ENCODE results near the gene DNASE2B.
A peak's percentile ranks its signal among the peaks of the same experiment; 100 is the strongest.
"Not testable (repeated sequence)": the region's sequence is repeated elsewhere in the genome, so short reads cannot be mapped to it uniquely, and the experiment has no call there.

The DNASE2B gene

GRCh38 chr1:84424513-84425149 lies 26.3 kb downstream of the DNASE2B start:
- DNase-seq, result no peak

GRCh38 chr1:84425150-84425896 lies 27.0 kb downstream of the DNASE2B start:
- no peak for DNase-seq

- no peak for DNase-seq
Measured at GRCh38 chr1:84426376-84426775, 28.1 kb downstream of the DNASE2B start.

- no peak for DNase-seq
Measured at GRCh38 chr1:84427250-84428188, 29.2 kb downstream of the DNASE2B start.

GRCh38 chr1:84428235-84428634 lies 30.0 kb downstream of the DNASE2B start:
- DNase-seq, result no peak

GRCh38 chr1:84429231-84429630 lies 30.9 kb downstream of the DNASE2B start:
- no peak for DNase-seq

GRCh38 chr1:84430546-84430945 lies 32.3 kb downstream of the DNASE2B start:
- DNase-seq, result no peak

DNA sequence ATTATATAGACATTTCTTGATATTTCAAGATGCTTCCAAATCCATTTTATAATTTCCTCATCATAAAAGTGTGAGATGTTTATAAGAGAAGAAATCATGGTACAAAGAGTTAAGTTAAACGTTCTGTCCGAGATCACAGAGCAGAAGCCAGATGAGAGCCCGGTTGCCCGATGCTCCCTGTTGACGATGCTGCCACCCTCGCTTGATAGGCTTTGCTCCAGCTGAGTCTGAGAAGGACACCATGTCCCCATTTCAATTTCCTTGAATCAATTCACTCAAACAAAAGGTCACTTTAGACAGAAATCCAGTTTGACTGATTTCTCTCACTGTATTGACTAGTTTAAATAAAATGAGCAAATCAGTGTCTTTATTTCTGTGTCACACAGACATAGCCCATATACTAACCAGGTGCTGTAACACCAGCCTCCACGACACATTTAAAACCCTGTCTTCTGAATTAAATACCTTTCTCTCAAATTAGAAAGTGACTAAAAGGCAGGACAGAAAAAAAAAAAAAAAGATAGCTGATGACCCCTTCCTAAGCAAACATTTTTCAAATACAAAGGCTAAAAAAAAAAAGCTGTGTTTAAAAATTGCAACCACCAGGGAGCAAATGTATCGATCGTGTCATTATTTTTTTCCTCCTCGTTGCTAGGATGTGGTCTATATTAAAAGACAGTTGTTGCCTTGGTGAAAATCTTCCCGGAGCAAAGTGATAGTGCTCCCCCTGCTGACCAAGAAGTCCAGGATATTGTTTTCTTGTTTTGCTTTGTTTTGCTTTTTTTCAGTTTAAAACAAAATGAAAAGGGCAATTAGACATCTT lies 35.2 kb downstream of the DNASE2B start:
- DNase-seq, result peak; percentile 57

- peak; percentile 8 for DNase-seq
Measured at GRCh38 chr1:84434081-84434769, 35.9 kb downstream of the DNASE2B start.

DNA sequence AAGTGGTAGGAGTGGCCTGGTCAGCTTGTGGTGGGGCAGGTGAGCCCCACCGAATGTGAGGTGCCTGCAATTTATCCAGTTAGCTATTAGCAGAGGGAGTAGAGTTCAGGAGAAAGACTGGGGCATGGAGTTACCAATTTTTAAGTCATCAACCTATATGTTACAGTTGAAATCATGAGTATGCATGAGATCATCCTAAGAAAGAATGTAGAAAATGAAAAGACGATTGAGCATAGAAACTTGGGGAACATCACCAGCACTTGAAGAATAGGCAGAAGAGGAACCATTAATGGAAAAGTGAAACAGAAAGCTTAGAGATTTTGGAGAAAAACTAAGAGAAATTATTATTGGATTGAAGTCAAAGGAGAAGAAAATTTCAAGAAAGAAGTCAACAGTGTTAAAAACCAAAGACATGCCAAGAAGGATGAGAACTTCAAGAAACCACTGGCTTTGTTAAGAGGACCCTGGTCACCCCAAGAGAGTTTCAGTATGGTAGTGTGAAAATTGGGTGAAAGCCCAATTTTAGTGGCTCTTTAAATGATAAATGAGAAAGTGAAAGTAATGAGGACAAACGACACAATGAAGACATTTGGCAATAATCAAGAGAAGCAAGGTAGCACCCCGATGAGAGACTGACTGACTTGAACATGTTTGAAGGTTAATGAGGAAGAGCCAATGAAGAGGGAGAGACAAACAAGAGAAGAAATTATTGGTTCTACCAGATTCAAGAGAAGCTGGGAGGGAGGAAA lies 36.7 kb downstream of the DNASE2B start:
- DNase-seq, result no peak

DNA sequence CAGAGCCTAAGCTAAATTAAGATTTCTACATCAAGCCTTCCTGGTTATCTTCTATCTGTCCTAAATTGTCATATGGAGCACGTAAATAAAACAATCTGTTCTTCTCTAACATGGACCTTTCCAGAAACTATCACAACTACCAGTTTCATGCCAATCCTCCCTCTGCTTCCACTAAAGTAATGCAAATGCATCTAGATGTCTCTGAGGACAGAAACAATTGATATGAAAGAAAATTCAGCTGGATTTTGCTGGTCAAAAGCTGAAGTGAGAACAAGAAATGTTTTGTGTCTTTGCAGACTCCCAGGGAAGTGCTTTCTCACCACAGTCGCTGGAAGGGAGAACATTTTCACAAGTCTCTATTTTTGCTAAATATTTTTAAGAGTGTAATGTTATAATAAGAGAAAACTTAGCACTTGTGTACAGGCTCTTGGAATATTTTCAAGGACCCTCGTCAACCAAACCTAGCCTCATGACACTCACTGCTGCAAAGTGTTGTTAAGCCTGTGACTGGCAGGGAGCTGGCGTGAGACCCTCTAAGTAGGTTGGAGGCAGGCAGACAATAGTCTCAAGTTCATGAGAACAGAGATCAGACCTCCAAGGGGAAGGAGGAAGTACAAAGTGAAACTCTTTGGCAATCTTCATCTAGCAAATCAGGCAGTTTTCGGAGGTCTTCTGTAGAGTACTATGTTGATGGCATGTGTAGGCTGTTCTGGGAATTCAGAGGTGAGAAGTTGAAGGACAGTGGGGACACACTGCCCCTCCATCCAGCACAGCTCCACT lies 38.8 kb downstream of the DNASE2B start:
- DNase-seq, result no peak

DNA sequence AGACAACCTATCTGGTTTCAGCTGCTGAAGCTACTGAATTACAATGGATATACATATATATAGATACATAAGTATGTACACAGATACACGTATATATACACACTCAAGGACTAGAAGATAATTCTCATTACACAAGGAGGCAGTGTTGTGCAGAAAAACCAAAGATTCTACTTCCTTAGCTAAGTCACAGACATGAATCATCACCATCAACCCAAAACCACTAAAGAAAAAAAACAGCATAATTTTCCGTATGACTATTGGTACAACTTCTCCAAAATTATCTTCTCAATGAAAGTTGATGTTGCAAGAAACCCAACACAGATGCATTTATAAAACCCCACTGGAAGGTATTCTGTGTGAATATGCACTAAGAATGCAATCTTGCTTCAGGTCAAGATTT lies 44.0 kb downstream of the DNASE2B start:
- no peak for DNase-seq

GRCh38 chr1:84442747-84443646 lies 44.7 kb downstream of the DNASE2B start:
- peak; percentile 43 for DNase-seq

DNA sequence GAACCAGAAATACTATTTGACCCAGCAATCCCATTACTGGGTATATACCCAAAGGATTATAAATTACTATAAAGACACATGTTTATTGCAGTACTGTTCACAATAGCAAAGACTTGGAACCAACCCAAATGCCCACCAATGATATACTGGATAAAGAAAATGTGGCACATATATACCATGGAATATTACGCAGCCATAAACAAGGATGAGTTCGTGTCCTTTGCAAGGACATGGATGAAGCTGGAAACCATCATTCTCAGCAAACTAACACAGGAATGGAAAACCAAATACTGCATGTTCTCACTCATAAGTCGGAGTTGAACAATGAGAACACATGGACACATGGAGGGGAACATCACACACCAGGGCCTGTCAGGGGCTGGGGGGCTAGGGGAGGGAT lies 50.4 kb downstream of the DNASE2B start:
- DNase-seq, result not testable (repeated sequence)

DNA sequence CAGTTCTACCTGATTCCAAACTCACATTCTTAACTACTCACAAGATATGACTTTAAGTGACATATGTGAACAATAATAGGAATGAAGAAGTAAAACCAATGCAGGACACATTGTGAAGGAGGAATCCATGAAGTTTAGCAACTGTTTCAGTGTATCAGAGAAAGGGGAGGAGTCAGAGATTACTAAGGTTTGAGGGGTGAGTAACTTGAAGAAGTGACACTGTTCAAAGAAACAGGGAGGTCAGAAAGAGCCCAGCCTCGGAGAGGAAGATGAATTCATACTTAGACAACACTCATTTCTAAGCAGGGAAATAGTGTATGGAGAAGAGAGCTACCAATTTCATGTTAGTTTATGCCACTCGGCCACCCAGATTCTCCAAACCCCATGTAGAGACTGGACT lies 52.6 kb downstream of the DNASE2B start:
- no peak for DNase-seq

- DNase-seq, result no peak
Measured at GRCh38 chr1:84452436-84452835, 54.2 kb downstream of the DNASE2B start.

DNA sequence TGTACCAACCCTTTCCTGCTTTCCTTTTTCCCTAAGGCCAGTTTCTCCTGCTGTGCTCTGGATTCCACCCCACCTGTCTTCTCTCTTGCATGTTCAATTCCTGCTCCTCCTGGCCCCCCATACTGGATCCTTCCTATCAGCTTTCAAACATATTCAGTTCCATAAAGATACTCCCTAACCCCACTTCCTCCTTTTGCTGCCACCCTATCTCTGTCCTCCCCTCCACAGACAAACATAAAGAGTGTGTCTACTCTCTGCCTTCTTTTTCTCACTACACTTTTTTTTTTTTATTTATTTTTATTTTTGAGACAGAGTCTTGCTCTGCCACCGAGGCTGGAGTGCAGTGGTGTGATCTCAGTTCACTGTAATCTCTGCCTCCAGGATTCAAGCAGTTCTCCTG lies 63.8 kb downstream of the DNASE2B start:
- DNase-seq, result no peak
